ENCODE data around the gene PNLIPRP1.

DNA sequence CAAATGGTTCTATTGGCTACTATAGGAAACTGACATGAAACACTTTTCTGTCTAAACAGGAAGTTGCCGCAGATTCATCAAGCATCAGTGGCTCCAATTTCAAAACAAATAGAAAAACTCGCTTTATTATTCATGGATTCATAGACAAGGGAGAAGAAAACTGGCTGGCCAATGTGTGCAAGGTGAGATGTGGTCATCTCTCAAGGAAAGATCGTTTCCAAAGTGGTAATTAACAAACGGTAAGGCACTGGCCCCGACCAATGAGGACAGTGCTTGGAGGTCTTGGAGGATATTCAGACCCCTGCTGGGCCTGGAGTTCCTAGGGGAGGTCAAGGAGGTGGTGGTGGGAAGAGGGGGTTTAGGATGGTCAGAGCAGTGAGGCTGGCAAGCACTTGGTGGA, 42.5 kb upstream of the PNLIPRP1 start:
- TF ChIP-seq EP300 (conservative IDR thresholded peaks at IDR 0.05; ENCODE audit: poor library complexity, severe bottlenecking) (no peak), CTCF (IDR thresholded peaks at IDR 0.05; ENCODE audit: poor library complexity, severe bottlenecking) (no peak), POLR2AphosphoS5 (IDR thresholded peaks at IDR 0.05) (no peak), EZH2 (IDR thresholded peaks at IDR 0.05; ENCODE audit: borderline replicate concordance, insufficient read depth, low read length, poor library complexity, severe bottlenecking) (no peak), RAD21 (conservative IDR thresholded peaks at IDR 0.05) (no peak), SMC3 (conservative IDR thresholded peaks at IDR 0.05; ENCODE audit: poor library complexity) (no peak), TAF1 (IDR thresholded peaks at IDR 0.05; ENCODE audit: low read depth) (no peak)
